Stromal cell of bone marrow (primary cell): ENCODE data around the gene CPOX.
"Not testable (repeated sequence)": the region's sequence is repeated elsewhere in the genome, so short reads cannot be mapped to it uniquely, and the experiment has no call there.

Experiments
- DNase-seq: peaks from one replicate; pipeline ENCODE4 v3.0.0-alpha.2; 2012; ENCODE audit warnings: low read depth

The CPOX gene

DNA sequence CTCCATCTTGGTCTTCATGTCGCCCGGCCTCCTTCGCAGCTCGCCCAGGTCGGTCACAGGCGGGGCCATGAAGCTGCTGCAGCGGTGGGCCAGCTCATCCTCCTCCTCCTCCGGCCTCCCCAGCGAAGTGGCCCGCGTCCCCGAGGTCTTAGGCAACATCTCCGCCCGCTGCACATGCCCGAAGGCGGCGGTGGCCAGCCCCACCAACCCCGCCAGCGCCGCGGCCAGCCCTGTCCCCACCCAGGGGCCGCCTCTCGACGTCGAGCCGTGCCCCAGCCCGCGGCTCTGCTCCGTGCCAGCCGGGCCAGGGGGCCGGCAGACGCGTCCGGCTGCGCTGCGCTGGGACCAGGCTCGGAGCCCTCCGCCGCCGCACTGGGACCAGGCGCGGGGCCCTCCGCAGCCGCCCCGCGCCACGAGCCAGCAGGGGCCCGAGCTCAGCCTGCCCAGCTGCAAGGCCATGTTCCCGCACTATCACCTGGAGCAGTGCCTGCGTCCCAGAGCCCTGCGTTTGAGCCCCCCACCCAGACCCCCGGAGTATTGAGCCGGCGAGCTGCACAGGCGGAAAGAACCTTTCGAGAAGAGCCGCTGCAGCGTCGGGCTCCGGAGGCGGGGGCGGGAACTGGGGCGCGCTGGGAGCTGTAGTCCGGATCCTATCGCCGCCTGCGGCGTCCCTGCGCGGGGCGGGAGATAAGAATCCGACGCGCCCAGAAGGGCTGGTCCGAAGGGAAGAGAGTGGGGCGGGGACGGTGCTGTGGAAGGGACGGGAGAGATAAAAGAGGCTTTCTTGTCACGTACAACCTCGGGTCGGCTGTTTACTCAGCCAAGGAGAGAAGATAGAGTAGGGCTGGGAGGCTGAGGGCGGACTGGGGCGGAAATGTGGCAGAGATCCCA, at the start of gene CPOX:
Gene CPOX, minus strand, starts transcription at position 566 of the 891 bp plus-strand sequence. Its CDS starts 107 bp downstream, at position 459.
- peak; percentile 72 for DNase-seq

DNA sequence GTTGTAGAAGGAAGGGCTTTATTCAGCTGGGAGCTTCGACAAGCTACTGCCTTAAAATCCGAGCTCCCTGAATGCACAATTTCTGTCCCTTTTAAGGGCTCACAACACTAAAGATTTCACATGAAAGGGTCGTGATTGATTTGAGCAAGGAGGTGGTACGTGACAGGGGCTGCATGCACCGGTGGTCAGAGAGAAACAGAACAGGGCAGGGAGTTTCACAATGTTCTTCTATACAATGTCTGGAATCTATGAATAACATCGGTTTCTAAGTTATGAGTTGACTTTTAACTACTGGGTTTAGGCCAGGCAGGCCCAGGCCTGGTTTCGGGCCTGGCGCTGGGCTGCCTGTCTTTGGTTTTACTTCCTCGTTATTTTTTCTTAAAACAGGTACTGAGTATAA, 49.4 kb upstream of the CPOX start:
- DNase-seq, result not testable (repeated sequence)

DNA sequence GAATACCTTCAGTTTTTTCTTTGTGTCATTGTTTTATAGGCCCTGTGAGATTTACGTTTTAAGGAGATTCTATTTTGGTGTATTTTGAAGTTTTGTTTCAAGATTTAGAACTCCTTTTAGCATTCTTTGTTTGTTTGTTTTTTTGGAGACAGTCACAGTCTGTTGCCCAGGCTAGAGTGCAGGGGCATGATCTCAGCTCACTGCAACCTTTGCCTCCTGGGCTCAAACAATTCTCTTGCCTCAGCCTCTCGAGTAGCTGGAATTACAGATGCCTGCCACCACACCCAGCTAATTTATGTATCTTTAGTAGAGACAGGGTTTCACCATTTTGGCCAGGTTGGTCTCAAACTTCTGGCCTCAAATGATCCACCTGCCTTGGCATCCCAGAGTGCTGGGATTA, 48.3 kb upstream of the CPOX start:
- DNase-seq, result not testable (repeated sequence)

DNA sequence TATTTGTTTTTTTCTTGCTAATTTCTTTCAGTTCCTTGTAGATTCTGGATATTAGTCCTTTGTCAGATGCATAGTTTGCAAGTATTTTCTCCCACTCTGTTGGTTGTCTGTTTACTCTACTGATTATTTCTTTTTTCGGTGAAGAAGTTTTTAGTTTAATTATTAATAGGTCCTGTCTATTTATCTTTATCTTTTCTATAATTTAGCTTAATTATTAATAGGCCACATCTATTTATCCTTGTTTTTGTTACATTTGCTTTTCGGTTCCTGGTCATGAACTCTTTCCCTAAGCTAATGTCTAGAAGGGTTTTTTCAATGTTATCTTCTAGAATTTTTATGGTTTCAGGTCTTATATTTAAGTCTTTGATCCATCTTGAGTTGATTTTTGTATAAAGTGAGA, 45.1 kb upstream of the CPOX start:
- DNase-seq, result not testable (repeated sequence)

DNA sequence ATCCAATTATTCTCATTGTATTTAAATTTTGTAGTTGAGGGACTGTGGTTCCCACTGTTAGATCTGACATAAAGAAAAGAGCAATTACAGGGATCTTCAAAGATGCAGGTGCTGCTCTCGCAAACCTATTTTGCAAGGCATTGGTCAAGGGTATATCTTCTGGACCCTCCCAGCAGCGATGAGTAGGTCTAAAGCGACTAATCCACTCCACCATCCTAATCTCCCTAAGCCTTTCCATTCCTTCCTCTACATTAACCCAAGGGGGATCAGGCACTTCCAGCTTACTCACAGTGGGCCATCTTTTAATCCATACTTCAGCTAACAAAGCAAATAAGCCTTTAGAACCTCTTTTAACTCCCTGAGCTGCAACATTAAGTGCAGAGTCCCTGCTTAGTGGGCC, 37.0 kb upstream of the CPOX start:
- DNase-seq, result no peak

DNA sequence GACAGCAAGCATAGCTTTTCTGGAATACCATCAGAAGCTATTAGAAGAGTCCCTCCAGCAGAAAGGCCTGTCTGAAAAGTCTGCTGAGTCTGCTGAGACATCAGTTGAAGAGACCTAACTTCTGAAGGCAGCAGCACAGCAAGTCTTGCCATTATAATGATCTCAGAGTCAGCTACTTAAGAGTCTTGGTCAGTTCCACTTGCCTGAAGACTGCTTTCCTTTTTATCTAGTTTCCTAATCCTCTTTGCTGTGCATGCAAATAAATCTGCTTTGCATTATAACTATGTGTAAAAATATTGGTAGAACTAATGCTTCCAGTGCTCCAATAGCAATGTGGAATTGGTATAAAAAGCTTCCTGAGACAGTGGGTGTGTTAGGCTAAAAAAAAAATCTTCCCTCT, 34.9 kb upstream of the CPOX start:
- no peak for DNase-seq

DNA sequence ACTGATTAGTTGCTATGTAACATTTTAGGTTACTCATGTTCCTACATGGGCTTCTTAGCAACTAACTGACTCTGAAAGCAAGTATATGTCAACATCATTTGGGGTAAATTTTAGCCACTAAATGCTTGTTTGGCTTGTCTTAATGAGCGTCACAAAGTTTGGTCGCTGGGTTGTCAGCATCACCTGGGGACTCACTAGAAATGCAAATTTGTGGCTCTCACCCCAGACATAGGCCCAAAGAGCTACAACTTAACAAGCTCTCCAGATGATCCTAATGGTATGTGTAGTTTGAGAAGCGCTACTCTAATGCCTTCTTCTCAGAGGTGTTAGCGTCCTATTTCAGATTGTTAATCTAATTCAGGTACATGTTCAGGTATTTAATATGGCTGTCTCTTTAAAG, 32.7 kb upstream of the CPOX start:
- no peak for DNase-seq

DNA sequence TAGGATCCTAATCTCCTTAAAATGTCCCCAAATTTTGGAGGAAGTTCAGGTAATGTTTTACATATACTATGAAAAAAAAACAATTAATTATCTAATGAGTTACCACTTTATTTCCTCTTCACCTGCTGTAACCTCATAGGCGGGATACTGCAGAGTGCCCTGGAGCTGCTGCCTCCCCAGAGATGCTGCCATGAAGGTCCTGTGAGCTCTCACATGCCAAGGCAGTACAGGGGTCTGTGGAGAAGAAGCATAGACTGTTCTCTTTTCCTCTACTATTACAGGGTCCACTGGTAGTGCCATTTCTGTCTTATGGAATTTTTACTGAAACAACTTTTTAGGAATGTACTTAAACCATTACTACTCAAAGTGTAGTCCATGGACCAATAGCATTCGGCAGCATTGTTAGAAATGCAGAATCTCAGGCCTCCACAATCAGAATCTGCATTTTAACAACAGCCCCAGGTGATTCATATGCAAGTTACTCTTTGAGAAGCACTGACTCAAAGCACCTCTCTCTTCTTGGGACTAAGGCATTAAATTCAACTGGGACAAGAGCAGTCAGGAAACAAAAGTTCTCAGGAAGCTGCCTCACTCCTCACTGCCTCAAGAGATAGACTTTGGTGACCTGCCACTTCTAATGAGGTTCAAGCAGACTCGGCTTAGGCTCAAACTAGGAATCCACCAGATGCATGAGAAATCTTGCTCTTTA, 30.3 kb upstream of the CPOX start:
- DNase-seq, result no peak

DNA sequence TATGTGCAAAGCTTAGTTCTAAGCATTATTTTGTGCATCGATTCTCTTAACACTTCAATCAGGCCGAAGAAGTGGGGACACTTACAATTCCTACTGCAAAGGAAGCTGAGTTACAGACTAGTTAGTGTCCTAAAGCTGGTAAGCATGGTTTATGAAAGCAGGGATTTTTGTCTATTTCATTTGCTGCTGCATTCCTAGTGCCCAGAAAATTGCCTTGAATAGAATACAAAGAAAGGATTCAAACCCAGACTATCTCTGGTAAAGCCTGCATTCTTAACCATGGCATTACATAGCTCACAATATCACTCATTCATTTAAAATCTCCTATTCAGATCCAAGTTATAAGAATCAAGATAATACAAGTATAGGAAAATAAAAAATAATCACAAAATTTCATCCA, 24.4 kb upstream of the CPOX start:
- no peak for DNase-seq

DNA sequence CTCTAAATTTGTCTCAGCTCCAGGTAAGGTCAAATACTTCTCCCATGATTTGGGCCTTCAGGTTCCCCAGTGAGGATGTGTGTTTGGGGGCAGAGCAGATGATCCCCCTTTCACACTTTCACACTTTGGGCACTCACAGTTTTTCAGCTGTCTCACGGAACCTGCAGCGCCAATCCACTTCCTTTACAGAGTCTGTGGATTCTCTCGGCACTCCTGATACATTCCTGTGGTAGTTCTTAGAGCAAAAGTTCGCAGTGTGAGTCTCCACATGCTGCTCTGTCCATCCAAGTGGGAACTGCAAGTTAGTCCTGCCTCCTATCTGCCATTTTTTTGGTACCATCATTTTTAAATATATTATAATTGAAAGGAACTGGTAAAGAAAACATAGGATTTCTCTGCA, 20.2 kb upstream of the CPOX start:
- DNase-seq, result no peak

DNA sequence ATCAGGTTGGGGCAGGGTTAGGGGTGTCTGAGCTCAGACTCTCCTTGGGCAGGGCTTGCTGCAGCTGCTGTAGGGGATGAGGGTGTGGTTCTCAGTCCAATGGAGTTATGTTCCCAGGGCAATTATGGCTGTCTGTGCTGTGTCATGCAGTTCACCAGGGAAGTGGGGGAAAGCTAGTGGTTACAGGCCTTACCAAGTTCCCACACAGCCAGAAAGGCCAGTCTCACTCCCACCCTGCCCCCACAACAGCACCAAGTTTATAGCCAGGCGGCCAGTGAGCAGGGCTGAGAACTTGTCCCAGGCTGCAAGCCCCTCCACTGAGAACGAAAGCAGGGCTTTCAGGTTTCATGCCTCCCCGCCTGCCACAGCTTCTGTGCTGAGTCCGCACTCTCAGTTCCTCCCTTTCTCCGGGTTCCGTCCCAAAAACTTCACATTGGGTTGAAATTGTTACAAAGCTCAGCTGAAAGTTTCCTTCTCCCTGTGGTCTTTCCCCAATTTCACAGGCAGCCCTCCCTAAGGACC, 19.6 kb upstream of the CPOX start:
- no peak for DNase-seq

DNA sequence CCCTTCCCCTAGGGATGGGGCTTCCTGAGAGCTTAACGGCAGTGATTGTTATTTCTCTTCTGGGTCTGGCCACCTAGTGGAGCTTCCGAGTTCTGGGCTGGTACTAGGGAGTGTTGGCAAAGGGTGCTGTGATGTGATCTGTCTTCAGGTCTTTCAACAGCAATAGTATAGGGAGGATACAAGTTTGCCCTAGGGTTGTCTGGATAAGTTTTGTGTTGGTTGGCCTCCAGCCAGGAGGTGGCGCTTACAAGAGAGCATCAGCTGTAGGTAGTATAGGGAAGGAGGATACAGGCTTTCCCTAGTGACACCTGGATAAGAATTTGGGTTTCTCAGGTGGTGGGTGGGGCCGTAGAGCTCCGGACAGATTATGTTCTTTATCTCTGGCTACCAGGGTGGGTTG, 19.2 kb upstream of the CPOX start:
- no peak for DNase-seq

DNA sequence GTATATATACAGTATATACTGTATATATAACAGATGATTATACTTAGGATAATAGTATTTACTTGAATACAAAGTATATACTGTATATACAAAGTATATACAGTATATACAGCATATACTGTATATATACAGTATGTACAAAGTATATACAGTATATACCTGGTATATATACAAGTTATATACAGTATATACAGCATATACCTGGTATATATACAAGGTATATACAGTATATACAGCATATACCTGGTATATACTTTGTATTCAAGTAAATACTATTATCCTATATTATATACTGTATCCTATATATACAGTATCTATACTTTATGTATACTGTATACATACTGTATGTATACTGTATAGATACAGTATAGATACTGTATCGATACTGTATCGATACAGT, 14.6 kb upstream of the CPOX start:
- DNase-seq, result no peak

DNA sequence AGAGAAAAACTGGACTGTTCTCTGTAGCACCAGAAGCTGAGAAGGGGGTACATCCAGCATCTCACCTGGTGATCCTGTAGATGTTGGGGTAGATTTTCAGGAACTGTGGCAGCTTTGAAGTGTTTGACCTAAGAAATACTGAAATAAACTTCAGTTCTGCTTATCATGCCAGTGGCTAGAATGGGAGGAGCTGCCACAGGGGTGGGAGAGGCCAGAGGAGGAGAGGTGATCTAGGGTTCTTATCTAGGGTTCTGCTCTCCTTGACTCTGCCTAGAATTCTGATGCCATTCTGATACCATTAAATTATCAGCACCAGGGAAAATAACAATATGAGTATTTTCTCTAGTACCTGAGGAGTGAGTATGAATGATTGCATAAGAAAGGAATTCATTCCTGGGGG, 10.2 kb upstream of the CPOX start:
- DNase-seq, result no peak

DNA sequence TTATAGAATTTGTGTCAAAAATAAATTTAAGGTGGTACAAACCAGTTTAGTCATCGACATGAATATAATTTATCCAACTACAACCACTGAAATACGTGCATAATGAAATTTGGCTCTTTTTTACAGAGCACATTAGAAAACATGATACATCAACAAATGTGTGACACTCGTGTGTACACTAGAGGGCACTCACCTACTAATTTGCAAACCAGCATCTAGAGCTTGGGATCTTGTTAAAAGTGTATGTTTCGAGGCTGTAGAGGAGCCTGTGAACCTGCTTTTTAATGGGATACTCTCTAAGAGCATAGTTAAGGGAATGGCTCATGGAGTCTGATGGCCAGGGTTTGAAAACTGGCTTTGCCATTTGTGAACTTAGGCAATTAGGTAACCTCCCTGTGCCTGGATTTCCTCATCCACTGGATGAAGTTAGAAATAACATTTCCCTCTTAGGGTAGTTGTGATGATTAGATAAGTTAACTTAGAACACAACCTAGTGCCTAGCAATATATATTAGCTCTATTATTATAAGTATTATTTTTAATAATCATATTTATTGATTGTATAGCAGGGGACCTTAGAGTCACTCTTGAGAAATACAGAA, 8.8 kb upstream of the CPOX start:
- DNase-seq, result peak; percentile 58

DNA sequence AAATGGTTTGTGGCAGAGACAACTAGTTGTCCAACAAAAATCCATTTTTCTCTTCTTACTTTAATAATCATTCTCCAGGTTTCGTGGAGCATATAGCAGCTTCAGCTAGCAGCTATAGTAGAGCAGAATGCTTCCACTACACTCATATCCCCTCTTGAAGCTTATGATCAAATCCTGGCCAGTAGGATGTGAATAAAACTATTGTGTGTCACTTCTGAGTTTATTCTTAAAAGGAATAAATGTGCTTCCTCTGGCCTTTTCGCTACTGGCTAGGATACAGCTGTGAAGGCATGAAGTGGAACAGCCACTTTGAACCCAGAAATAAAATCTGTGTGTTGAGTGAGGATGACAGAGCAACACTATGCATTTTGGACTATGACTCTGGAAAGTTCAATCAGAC, 7.8 kb upstream of the CPOX start:
- DNase-seq, result no peak

DNA sequence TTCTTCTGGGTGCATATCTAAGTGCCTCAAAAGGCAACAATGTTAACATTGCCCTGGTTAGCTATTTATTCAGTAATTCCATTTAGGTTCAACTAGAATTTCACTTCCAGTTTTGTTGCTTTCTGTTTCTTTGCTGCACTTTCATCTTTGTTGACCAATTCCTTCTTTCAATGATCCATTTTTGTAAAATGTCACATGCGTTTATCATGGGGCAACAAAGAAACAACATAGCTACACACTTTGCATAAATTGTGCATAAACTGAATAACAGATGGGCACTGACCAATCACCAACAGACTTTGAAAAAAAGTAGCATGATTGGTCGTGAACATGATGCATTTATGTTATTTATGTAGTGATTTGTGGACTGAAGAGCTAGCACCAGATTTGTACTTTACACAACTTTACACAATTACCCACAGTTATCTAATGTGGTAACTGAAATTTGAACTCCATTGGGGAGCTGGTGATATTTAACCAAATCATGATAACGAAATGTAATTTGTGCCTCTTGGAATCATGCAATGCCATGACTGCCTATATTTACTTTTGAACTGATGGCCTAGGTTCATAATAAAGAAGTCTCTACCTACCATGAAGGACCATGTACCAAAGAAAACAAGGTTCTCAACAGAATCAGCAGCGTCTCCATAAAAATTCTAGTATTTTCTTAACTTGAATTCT, 7.1 kb upstream of the CPOX start:
- DNase-seq, result no peak

DNA sequence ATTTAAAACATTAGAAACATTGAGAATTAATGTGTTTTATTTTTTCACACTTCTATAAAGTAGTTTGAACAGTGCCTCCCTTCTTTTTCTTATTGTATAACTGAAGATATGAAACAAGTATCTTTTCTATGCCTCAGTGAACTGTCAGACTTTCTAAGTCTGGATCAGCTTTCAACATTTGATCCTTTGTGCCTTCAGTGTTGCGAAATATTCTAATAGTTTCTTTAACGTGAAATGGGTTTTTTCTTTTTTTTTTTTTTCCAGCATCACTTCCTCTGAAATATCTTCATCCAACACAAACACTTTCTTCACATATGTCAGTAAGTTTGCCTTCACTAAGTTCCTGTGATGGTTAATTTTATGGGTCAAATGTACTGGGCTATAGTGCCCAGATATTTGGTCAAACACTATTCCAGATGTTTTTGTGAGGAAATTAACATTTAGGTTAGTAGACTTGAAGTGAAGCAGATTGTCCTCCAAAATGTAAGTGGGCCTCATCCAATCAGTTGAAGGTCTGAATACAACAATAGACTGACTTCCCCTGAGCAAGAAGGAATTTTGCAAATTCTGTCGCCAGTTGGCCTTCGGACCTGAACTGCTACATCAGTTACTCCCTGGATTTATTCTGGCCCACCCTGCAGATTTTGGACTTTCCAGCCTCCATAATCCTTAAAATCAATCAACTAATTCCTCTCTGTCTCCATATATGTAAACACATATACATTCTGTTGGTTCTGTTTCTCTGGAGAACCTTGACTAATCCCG, 6.4 kb upstream of the CPOX start:
- no peak for DNase-seq

DNA sequence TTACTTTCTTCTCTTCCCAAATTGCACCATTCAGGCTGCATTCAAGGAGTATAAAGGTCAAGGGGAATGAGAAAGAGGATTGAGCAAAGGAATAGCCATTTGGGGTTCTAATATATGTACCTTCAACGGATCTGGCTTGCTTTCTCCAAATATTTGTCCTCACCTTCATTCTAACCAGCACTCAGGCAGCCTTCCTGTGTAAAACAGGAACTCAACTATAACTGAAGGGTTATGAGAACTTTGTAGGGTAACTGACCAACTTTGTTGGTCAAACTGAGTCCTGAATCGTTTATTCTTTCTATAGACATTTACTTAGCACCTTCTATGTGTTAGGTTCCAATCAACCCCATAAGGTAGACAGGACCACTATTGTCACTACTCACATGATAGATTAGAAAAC, 5.1 kb upstream of the CPOX start:
- DNase-seq, result no peak

DNA sequence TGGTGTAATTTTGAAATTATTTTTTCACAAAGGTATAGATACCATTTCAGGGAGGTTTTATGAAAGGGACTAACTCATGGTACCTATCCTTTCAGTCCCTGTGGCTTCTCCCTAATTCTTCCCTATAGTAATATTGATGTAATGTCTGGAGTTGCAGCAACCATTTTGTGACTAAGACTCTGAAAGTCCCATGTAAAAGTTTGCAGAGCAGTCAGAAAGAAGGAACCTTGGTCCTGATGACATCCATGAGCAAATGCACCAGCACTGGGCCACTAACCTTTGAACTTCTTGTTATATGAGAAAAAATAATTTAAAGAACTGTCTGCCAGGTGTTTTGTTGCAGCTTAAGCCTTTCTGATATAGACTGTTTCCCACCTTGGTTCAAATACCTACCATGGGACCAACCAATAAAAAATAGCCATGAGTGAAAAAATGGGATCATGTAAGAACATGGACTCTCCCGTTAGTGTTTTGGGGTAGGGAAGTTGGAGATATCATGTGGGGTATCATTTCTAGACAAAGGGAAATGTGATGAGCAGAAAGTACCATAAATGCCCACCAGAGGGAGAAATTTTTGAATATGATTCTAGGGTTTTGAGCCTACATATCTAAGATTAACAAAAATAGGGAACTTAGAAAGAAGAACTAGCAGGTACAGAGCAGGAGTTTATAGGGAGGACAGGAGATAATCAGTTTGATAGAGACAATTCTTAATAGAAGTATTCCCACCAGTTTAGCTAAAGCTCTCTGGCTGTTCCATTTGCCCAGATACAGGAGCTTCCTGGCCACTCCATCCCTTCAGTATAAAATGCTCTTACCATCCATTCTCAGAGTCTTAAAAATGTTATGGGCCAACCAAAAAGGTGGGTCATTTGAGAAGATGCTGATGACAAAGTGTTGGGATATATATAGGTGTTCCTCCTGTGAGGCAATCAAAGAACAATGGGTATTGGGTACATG, 3.4 kb upstream of the CPOX start:
- no peak for DNase-seq
